ENCODE data around the gene UBAP1. TPM values are rescaled to one million over a fixed set of nuclear protein-coding genes. Genes with fewer than 3 reads are reported as not detected.

UBAP1 gene
- total and polyA plus RNA-seq, 2 donors (not counting 1 experiment from before 2014, with no cell fraction given): 20.4 to 27.0 TPM

DNA sequence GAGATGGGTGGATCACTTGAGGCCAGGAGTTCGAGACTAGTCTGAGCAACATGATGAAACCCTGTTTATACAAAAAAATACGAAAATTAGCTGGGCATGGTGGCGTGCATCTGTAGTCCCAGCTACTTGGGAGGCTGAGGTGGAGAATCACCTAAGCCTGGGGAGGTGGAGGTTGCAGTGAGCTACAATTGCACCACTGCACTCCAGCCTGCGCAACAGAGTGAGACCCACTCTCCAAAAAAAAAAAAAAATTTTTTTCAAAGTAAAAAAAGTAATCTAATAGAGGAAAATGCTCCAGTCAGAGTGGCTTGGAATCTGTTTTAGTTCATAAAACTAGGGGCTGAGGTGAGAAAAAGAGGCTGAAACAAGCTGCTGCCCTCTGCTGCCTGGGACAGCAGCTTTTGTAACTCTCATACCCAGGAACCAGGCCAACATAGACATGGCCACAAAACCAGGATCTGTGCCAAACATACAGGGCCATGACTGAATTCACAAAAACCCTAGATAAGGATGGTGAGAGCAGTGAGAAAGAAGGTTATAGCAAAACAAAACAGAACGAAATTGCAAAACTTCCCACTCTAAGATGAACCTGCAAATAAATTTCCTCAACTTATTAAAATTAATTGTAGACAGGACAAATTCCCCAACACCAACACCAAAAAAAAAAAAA is 39.2 kb upstream of the UBAP1 start:
- no peak for DNase-seq
- Histone ChIP-seq H3K4me1 (ENCODE audit: control insufficient read depth in 2 of 2, insufficient read depth in 2 of 2, low read length in 2 of 2) (no peaks in the 10 kb centered on the region), H3K9ac (ENCODE audit: low read length) (no peak overlapping the region), H2AFZ (ENCODE audit: insufficient read depth, low read depth, low read length, poor library complexity, severe bottlenecking) (no peak overlapping the region), H3K4me3 (ENCODE audit: control extremely low read depth in 1 of 5, extremely low read depth in 1 of 5, insufficient read depth in 1 of 5, low read depth in 2 of 5, low read length in 4 of 5) (no peak overlapping the region), H3K4me2 (replicated peaks; ENCODE audit: low read depth, low read length, poor library complexity, severe bottlenecking) (no peak overlapping the region), H3K79me2 (ENCODE audit: control insufficient read depth, insufficient read depth, low read length) (no peaks in the 10 kb centered on the region), H3K27ac (ENCODE audit: low read length in 2 of 2) (no peak overlapping the region), H3K27me3 (replicated peaks in 1 of 4; ENCODE audit: control extremely low read depth in 1 of 4, control insufficient read depth in 3 of 4, insufficient read depth in 4 of 4, low read length in 3 of 4) (peaks cover 0 to 59% (median 25%) of the 10 kb centered on the region in 4 experiments), H4K20me1 (ENCODE audit: control insufficient read depth, insufficient read depth, low read length, poor library complexity, severe bottlenecking) (no peaks in the 10 kb centered on the region), H3K36me3 (replicated peaks in 1 of 2; ENCODE audit: control extremely low read depth in 1 of 2, control insufficient read depth in 1 of 2, extremely low read depth in 1 of 2, insufficient read depth in 2 of 2, low read length in 1 of 2) (no peaks in the 10 kb centered on the region), H3K9me3 (ENCODE audit: control extremely low read depth in 1 of 3, control insufficient read depth in 2 of 3, insufficient read depth in 1 of 3, low read length in 2 of 3) (peaks cover 0 to 15% (median 0%) of the 10 kb centered on the region in 3 donors)
- Mint-ChIP-seq H3K9me3 (ENCODE audit: insufficient read depth) (no peaks in the 10 kb centered on the region), H3K4me3 (no peak overlapping the region), H3K27me3 (peaks cover 39% of the 10 kb centered on the region), H3K4me1 (no peaks in the 10 kb centered on the region), H3K27ac (no peak overlapping the region)
- ATAC-seq (ENCODE audit: low read depth): peak; percentile 31
- ChIA-PET CTCF (interaction anchor here (0.7 to 1.2 kb wide), 5 partner anchors 11 to 675 kb away, joined by 3 to 4 read pairs (median 3); no protein-coding TSS in a partner anchor), POLR2A (no interaction called here)
- WGBS (ENCODE audit: insufficient coverage): 100% methylated on average over 1 of the region's 5 CpGs
- intact Hi-C loops (cut with micrococcal nuclease): no loop called here
- TF ChIP-seq, protein P1, sequence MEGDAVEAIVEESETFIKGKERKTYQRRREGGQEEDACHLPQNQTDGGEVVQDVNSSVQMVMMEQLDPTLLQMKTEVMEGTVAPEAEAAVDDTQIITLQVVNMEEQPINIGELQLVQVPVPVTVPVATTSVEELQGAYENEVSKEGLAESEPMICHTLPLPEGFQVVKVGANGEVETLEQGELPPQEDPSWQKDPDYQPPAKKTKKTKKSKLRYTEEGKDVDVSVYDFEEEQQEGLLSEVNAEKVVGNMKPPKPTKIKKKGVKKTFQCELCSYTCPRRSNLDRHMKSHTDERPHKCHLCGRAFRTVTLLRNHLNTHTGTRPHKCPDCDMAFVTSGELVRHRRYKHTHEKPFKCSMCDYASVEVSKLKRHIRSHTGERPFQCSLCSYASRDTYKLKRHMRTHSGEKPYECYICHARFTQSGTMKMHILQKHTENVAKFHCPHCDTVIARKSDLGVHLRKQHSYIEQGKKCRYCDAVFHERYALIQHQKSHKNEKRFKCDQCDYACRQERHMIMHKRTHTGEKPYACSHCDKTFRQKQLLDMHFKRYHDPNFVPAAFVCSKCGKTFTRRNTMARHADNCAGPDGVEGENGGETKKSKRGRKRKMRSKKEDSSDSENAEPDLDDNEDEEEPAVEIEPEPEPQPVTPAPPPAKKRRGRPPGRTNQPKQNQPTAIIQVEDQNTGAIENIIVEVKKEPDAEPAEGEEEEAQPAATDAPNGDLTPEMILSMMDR (IDR thresholded peaks at IDR 0.05): no peak
- TF ChIP-seq EZH2 (IDR thresholded peaks at IDR 0.05; ENCODE audit: borderline replicate concordance, insufficient read depth, low read depth, low read length, poor library complexity, severe bottlenecking): no peak

DNA sequence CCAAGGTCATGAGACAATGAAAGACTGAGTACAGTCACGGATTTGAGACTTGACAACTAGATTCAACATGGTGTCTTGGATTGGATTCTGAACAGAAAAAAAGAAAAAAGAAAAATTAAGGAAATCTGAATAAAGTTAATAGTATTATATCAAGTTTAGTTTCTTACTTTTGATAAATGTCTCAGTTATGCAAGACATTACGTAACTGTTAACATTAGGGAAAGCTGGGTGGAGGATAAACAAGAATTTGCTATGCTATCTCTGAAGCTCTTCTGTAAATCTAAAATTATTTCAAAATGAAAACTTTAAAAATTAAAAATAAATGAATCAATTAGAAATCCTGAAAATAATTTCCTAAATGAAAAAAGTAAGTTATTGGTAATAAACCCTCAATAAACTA is 38.0 kb upstream of the UBAP1 start:
- H3K4me3 ChIP-seq (ENCODE audit: control extremely low read depth in 1 of 5, extremely low read depth in 1 of 5, insufficient read depth in 1 of 5, low read depth in 2 of 5, low read length in 4 of 5): no peak overlapping the region

More for the DNA sequence above, 38.0 kb upstream of the UBAP1 start:
- Histone ChIP-seq H3K36me3 (replicated peaks in 1 of 2; ENCODE audit: control extremely low read depth in 1 of 2, control insufficient read depth in 1 of 2, extremely low read depth in 1 of 2, insufficient read depth in 2 of 2, low read length in 1 of 2) (no peaks in the 10 kb centered on the region), H3K27me3 (replicated peaks in 1 of 4; ENCODE audit: control extremely low read depth in 1 of 4, control insufficient read depth in 3 of 4, insufficient read depth in 4 of 4, low read length in 3 of 4) (peaks cover 0 to 60% (median 28%) of the 10 kb centered on the region in 4 experiments), H3K79me2 (ENCODE audit: control insufficient read depth, insufficient read depth, low read length) (no peaks in the 10 kb centered on the region), H3K4me2 (replicated peaks; ENCODE audit: low read depth, low read length, poor library complexity, severe bottlenecking) (no peak overlapping the region), H2AFZ (ENCODE audit: insufficient read depth, low read depth, low read length, poor library complexity, severe bottlenecking) (no peak overlapping the region), H3K27ac (ENCODE audit: low read length in 2 of 2) (no peak overlapping the region), H3K9me3 (ENCODE audit: control extremely low read depth in 1 of 3, control insufficient read depth in 2 of 3, insufficient read depth in 1 of 3, low read length in 2 of 3) (peaks cover 0 to 12% (median 0%) of the 10 kb centered on the region in 3 donors), H3K9ac (ENCODE audit: low read length) (no peak overlapping the region), H4K20me1 (ENCODE audit: control insufficient read depth, insufficient read depth, low read length, poor library complexity, severe bottlenecking) (no peaks in the 10 kb centered on the region), H3K4me1 (ENCODE audit: control insufficient read depth in 2 of 2, insufficient read depth in 2 of 2, low read length in 2 of 2) (no peaks in the 10 kb centered on the region)
- DNase-seq (no peak), ATAC-seq (ENCODE audit: low read depth) (no peak)
- H3K27ac Mint-ChIP-seq: no peak overlapping the region
- no CpG with 5 or more reads among the region's 2 CpGs for WGBS (ENCODE audit: insufficient coverage)
- no peak overlapping the region for H3K4me3 Mint-ChIP-seq
- H3K4me1 Mint-ChIP-seq: no peaks in the 10 kb centered on the region
- H3K9me3 Mint-ChIP-seq (ENCODE audit: insufficient read depth): no peaks in the 10 kb centered on the region
- intact Hi-C loops (cut with micrococcal nuclease): no loop called here
- H3K27me3 Mint-ChIP-seq: peaks cover 38% of the 10 kb centered on the region
- POLR2A ChIA-PET: no interaction called here
- TF ChIP-seq EZH2 (IDR thresholded peaks at IDR 0.05; ENCODE audit: borderline replicate concordance, insufficient read depth, low read depth, low read length, poor library complexity, severe bottlenecking): no peak
- TF ChIP-seq, protein P1 (IDR thresholded peaks at IDR 0.05): no peak
- CTCF ChIA-PET: interaction anchor here (0.5 kb wide), 1 partner anchor 13 kb away, joined by 3 read pairs; no protein-coding TSS in a partner anchor

Measured in B cell (primary cell).